ENCODE measurements around the gene CLIP1. TPM values are rescaled to one million over a fixed set of nuclear protein-coding genes. Genes with fewer than 3 reads are reported as not detected.

Gene CLIP1
- total RNA-seq, 1 donor from 2014 or later, result 102 TPM

GRCh38 chr12:122345042-122345441 is 77.4 kb downstream of the CLIP1 start:
- intact Hi-C loops (cut with micrococcal nuclease), result no loop called here
- no peak overlapping the region for H3K27ac ChIP-seq (replicated peaks)
- no peak for TF ChIP-seq CTCF (IDR thresholded peaks at IDR 0.05; ENCODE audit: borderline replicate concordance)
- peaks cover 6% of the 10 kb centered on the region for H3K4me1 ChIP-seq
- H3K36me3 ChIP-seq, result peaks cover 48% of the 10 kb centered on the region
- no peaks in the 10 kb centered on the region for H3K27me3 ChIP-seq (ENCODE audit: low read depth)
- no peak overlapping the region for H3K4me3 ChIP-seq
- H3K9me3 ChIP-seq (replicated peaks), result no peaks in the 10 kb centered on the region
- DNase-seq, result no peak

- peaks cover 72% of the 10 kb centered on the region for H3K36me3 ChIP-seq
- TF ChIP-seq CTCF (IDR thresholded peaks at IDR 0.05; ENCODE audit: borderline replicate concordance), result peak; percentile 67
- intact Hi-C loops (cut with micrococcal nuclease), result no loop called here
Observed at GRCh38 chr12:122336015-122336946, 86.2 kb downstream of the CLIP1 start.

GRCh38 chr12:122333142-122334087 is 89.1 kb downstream of the CLIP1 start:
- Histone ChIP-seq H3K9me3 (replicated peaks) (no peaks in the 10 kb centered on the region), H3K36me3 (peaks cover 67% of the 10 kb centered on the region), H3K4me3 (no peak overlapping the region), H3K27ac (replicated peaks) (no peak overlapping the region), H3K27me3 (ENCODE audit: low read depth) (no peaks in the 10 kb centered on the region), H3K4me1 (no peaks in the 10 kb centered on the region)
- no peak for DNase-seq
- TF ChIP-seq CTCF (IDR thresholded peaks at IDR 0.05; ENCODE audit: borderline replicate concordance), result no peak
- intact Hi-C loops (cut with micrococcal nuclease), result no loop called here

More at GRCh38 chr12:122336015-122336946, 86.2 kb downstream of the CLIP1 start:
- no peak overlapping the region for H3K4me3 ChIP-seq
- no peaks in the 10 kb centered on the region for H3K9me3 ChIP-seq (replicated peaks)
- no peaks in the 10 kb centered on the region for H3K4me1 ChIP-seq
- DNase-seq, result no peak
- no peaks in the 10 kb centered on the region for H3K27me3 ChIP-seq (ENCODE audit: low read depth)
- no peak overlapping the region for H3K27ac ChIP-seq (replicated peaks)

GRCh38 chr12:122327494-122328385 is 94.7 kb downstream of the CLIP1 start:
- H3K36me3 ChIP-seq, result peaks cover 80% of the 10 kb centered on the region
- no peak overlapping the region for H3K27ac ChIP-seq (replicated peaks)
- intact Hi-C loops (cut with micrococcal nuclease), result no loop called here

More at GRCh38 chr12:122327494-122328385, 94.7 kb downstream of the CLIP1 start:
- Histone ChIP-seq H3K9me3 (replicated peaks) (no peaks in the 10 kb centered on the region), H3K4me3 (no peak overlapping the region), H3K4me1 (no peaks in the 10 kb centered on the region), H3K27me3 (ENCODE audit: low read depth) (no peaks in the 10 kb centered on the region)
- no peak for TF ChIP-seq CTCF (IDR thresholded peaks at IDR 0.05; ENCODE audit: borderline replicate concordance)
- no peak for DNase-seq

Measured in left ventricle myocardium inferior (tissue), 1 donor.